Caco-2 (cell line): ENCODE results near the gene BATF3. TPM values are rescaled to one million over a fixed set of nuclear protein-coding genes. Genes with fewer than 3 reads are reported as not detected.

Source experiments
- BruUV-seq: library from RNA; stranded (reverse); fragments of 400-500 nt; replicated peaks from 2 replicates; lab custom pipeline; 2021; lab: Mats Ljungman, UMichigan
- CTCF ChIA-PET: fragments of 300-600 bp; sonication (Branson Sonifier 250); formaldehyde crosslinking; loops from one replicate; lab custom pipeline; 2022; ENCODE audit warnings: antibody characterized with exemption; lab: Charles Lee
- POLR2A ChIA-PET: fragments of 300-600 bp; sonication (Branson Sonifier 250); formaldehyde crosslinking; loops from one replicate; lab custom pipeline; 2022; ENCODE audit warnings: antibody characterized with exemption; lab: Charles Lee
- DNase-seq, 2 experiments: peaks; one replicate each; pipeline versions ENCODE4 v3.0.0 to v3.0.0-alpha.2; 2020 to 2022
- H3K27me3 ChIP-seq: replicated peaks from 2 replicates; pipeline ENCODE4 v1.6.0; 2011; ENCODE audit warnings: low read length; ENCODE audit not compliant: control insufficient read depth, insufficient read depth
- H3K36me3 ChIP-seq: 2 replicates; pipeline ENCODE4 v1.5.1; 2011; ENCODE audit warnings: low read length; ENCODE audit not compliant: control insufficient read depth, insufficient read depth
- H3K4me1 ChIP-seq: fragments of 250-450 bp; sonication (Bioruptor Pico); 2 replicates; pipeline ENCODE4 v1.5.1; 2020; ENCODE audit warnings: mild to moderate bottlenecking
- H3K4me3 ChIP-seq: 2 replicates; pipeline ENCODE4 v1.5.1; 2011; ENCODE audit warnings: low read depth, mild to moderate bottlenecking, control low read depth, low read length
- H3K9me3 ChIP-seq: fragments of 250-450 bp; sonication (Bioruptor Pico); 2 replicates; pipeline ENCODE4 v1.5.1; 2020; ENCODE audit warnings: mild to moderate bottlenecking, moderate library complexity
- H3K27ac Mint-ChIP-seq: one replicate; pipeline ENCODE4 v1.8.0; 2022; ENCODE audit warnings: mixed read lengths; ENCODE audit not compliant: unreplicated experiment
- H3K27me3 Mint-ChIP-seq: one replicate; pipeline ENCODE4 v1.8.0; 2022; ENCODE audit warnings: mixed read lengths; ENCODE audit not compliant: insufficient read depth, unreplicated experiment
- H3K36me3 Mint-ChIP-seq: one replicate; pipeline ENCODE4 v1.8.0; 2022; ENCODE audit warnings: mild to moderate bottlenecking, mixed read lengths; ENCODE audit not compliant: insufficient read depth, unreplicated experiment
- H3K4me1 Mint-ChIP-seq: one replicate; pipeline ENCODE4 v1.8.0; 2022; ENCODE audit warnings: low read depth, mixed read lengths; ENCODE audit not compliant: unreplicated experiment
- H3K4me3 Mint-ChIP-seq: one replicate; pipeline ENCODE4 v1.8.0; 2022; ENCODE audit warnings: mild to moderate bottlenecking, moderate library complexity, mixed read lengths; ENCODE audit not compliant: unreplicated experiment
- H3K9me3 Mint-ChIP-seq: one replicate; pipeline ENCODE4 v1.8.0; 2022; ENCODE audit warnings: mixed read lengths; ENCODE audit not compliant: unreplicated experiment
- intact Hi-C: fragments of 100-400 bp; cut with micrococcal nuclease; formaldehyde crosslinking; loops from one replicate; pipeline ENCODE4 v1.10.0; 2022; ENCODE audit not compliant: unreplicated experiment
- total RNA-seq: library from RNA; stranded (reverse); gene quantifications from 2 replicates; pipeline ENCODE4 v1.2.3, GENCODE V29; 2022
- TF ChIP-seq, protein P1 (sequence below), 2 experiments: fragments of 200-600 bp in 1 of 2; IDR thresholded peaks; 1 replicate in 1 of 2; 2 replicates in 1 of 2; pipeline versions ENCODE4 v1.5.1 to v1.8.0; 2011 to 2022; ENCODE audit warnings: antibody characterized with exemption in 1 of 2, control low read depth in 1 of 2, inconsistent platforms in 1 of 2, low read depth in 1 of 2, low read length in 1 of 2, mild to moderate bottlenecking in 1 of 2, moderate library complexity in 1 of 2; ENCODE audit not compliant: insufficient read depth in 1 of 2, severe bottlenecking in 1 of 2, unreplicated experiment in 1 of 2

The BATF3 gene
- total RNA-seq, 1 experiment from 2014 or later, result 0.23 TPM

DNA sequence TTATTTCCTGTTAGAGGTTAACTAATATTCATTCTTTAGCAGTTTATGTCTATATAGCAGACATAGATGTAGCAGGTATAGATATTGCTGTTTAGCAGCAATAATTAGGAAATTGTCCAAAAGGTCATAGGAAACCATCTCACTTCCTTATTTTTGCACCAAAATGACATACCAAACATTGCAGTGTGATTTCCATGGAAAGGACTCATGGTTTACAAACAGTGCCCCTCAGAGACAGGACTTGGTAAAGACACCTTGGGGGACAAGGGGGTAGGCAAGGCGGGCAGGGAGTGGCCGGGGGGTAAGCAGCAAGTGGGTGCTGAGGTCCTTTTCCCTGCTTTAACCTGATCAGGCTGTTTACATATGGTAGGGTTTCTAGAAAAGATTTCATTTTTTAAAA is 30.5 kb downstream of the BATF3 start:
- no TSS peak for BruUV-seq
- Histone ChIP-seq H3K27me3 (no peaks in the 10 kb centered on the region; the same call in 1 of the 2 replicates), H3K9me3 (no peaks in the 10 kb centered on the region), H3K36me3 (no peaks in the 10 kb centered on the region), H3K4me1 (no peaks in the 10 kb centered on the region), H3K4me3 (no peak overlapping the region)
- TF ChIP-seq, protein P1, sequence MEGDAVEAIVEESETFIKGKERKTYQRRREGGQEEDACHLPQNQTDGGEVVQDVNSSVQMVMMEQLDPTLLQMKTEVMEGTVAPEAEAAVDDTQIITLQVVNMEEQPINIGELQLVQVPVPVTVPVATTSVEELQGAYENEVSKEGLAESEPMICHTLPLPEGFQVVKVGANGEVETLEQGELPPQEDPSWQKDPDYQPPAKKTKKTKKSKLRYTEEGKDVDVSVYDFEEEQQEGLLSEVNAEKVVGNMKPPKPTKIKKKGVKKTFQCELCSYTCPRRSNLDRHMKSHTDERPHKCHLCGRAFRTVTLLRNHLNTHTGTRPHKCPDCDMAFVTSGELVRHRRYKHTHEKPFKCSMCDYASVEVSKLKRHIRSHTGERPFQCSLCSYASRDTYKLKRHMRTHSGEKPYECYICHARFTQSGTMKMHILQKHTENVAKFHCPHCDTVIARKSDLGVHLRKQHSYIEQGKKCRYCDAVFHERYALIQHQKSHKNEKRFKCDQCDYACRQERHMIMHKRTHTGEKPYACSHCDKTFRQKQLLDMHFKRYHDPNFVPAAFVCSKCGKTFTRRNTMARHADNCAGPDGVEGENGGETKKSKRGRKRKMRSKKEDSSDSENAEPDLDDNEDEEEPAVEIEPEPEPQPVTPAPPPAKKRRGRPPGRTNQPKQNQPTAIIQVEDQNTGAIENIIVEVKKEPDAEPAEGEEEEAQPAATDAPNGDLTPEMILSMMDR (IDR thresholded peaks at IDR 0.05; ENCODE audit: insufficient read depth in 1 of 2, low read depth in 1 of 2, low read length in 1 of 2, severe bottlenecking in 1 of 2, unreplicated experiment in 1 of 2), result peak in 1 of 2 experiments; percentile 32
- DNase-seq, result peak in 1 of 2 experiments; percentile 21
- no peak overlapping the region for H3K27ac Mint-ChIP-seq
- no peaks in the 10 kb centered on the region for H3K36me3 Mint-ChIP-seq
- ChIA-PET POLR2A (no interaction called here), CTCF (interaction anchor here (1.2 kb wide), 1 partner anchor 26 kb away, joined by 3 read pairs; no protein-coding TSS in a partner anchor)
- H3K4me1 Mint-ChIP-seq, result peaks cover 6% of the 10 kb centered on the region
- no peaks in the 10 kb centered on the region for H3K9me3 Mint-ChIP-seq
- no peak overlapping the region for H3K4me3 Mint-ChIP-seq
- H3K27me3 Mint-ChIP-seq, result peaks cover 13% of the 10 kb centered on the region
- intact Hi-C loops, result loop anchor here (5.0 kb wide), 1 partner anchor 62 kb away; the partner anchor contains the start of gene ATF3

DNA sequence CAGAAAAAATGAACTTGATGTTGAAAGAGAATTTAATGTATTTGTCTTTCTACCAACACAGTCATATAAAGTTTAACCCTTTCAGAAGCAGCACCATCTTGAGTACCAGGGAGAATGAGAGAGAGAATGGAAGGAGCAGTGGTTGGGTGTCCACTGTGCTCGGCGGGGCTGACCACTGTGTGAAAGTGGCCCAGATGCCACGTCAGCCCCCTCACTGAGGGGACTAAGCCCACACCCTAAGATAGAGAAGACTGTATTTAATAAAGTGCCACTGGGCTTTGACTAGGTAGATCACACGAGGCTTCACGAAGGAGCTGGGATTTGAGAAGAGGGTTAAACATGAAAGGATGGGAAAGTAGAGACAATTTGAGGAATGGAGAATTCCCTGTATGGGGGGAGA is 31.2 kb downstream of the BATF3 start:
- Mint-ChIP-seq H3K9me3 (no peaks in the 10 kb centered on the region), H3K4me3 (no peak overlapping the region), H3K27ac (no peak overlapping the region), H3K27me3 (peaks cover 13% of the 10 kb centered on the region), H3K36me3 (no peaks in the 10 kb centered on the region), H3K4me1 (peaks cover 6% of the 10 kb centered on the region)
- Histone ChIP-seq H3K4me1 (no peaks in the 10 kb centered on the region), H3K36me3 (no peaks in the 10 kb centered on the region), H3K4me3 (no peak overlapping the region), H3K27me3 (no peaks in the 10 kb centered on the region), H3K9me3 (no peaks in the 10 kb centered on the region)
- TF ChIP-seq, protein P1 (IDR thresholded peaks at IDR 0.05; ENCODE audit: insufficient read depth in 1 of 2, low read depth in 1 of 2, low read length in 1 of 2, severe bottlenecking in 1 of 2, unreplicated experiment in 1 of 2), result no peak
- BruUV-seq, result no TSS peak
- CTCF ChIA-PET, result interaction anchor here (1.0 to 1.2 kb wide), 2 partner anchors 25 to 81 kb away, joined by 3 to 4 read pairs; no protein-coding TSS in a partner anchor
- intact Hi-C loops, result loop anchor here (5.0 kb wide), 1 partner anchor 61 kb away; the partner anchor contains the start of gene ATF3
- no peak for DNase-seq
- POLR2A ChIA-PET, result no interaction called here

DNA sequence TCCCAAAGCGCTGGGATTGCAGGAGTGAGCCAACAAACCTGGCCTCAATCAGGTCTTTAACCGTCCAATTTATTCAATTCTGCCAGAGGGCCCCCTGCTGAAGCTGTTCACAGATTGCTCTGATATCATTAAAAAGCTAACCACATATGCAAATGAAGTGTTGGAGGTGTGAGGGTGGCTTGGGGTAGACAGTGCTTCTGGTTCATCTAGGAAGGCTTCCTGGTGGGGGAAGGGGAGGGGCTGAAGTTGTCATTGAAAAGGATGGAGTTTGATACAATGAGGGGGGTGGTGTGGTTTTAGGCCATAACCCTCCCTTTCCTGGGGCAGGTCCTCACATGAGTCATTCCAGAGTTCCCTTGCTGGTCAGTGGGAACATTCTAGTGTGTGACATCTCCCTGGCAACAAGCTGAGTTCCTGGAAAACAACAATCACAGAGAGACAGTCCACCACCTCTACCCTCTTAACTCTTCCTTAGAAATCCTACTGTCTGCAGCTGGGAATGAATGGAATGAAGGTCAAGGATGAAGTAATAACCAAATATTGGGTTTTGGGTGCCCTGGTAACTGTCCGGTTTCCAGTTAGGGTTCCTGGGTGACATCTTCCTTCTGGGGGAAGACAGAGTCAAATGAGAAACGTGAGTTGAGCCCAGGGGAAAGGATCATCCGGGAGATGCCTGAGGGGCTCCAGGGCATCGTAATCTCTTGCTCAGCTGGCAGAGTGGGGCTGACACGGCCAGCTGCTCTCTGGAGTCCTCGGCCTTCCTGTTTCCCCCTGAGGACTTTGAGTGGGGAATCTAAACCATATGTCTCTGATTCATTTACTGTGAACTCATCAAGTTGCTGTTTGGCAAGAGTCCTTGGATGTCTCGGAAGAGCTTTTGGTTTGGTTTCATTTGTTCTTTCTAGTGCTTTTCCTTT is 32.2 kb downstream of the BATF3 start:
- Mint-ChIP-seq H3K27ac (no peak overlapping the region), H3K36me3 (no peaks in the 10 kb centered on the region), H3K9me3 (no peaks in the 10 kb centered on the region), H3K4me1 (peaks cover 6% of the 10 kb centered on the region), H3K27me3 (peaks cover 12% of the 10 kb centered on the region), H3K4me3 (no peak overlapping the region)
- peak in 1 of 2 experiments; percentile 40 for DNase-seq
- Histone ChIP-seq H3K4me1 (no peaks in the 10 kb centered on the region), H3K9me3 (no peaks in the 10 kb centered on the region), H3K36me3 (no peaks in the 10 kb centered on the region), H3K27me3 (no peaks in the 10 kb centered on the region), H3K4me3 (no peak overlapping the region)
- TF ChIP-seq, protein P1 (IDR thresholded peaks at IDR 0.05; ENCODE audit: insufficient read depth in 1 of 2, low read depth in 1 of 2, low read length in 1 of 2, severe bottlenecking in 1 of 2, unreplicated experiment in 1 of 2), result no peak
- BruUV-seq, result no TSS peak
- CTCF ChIA-PET, result interaction anchor here (0.6 to 1.2 kb wide), 3 partner anchors 24 to 82 kb away, joined by 3 to 13 read pairs (median 4); no protein-coding TSS in a partner anchor
- intact Hi-C loops, result loop anchor here (5.0 kb wide), 1 partner anchor 60 kb away; the partner anchor contains the start of gene ATF3
- POLR2A ChIA-PET, result no interaction called here
